ENCODE data around the gene INTS7.

DNA sequence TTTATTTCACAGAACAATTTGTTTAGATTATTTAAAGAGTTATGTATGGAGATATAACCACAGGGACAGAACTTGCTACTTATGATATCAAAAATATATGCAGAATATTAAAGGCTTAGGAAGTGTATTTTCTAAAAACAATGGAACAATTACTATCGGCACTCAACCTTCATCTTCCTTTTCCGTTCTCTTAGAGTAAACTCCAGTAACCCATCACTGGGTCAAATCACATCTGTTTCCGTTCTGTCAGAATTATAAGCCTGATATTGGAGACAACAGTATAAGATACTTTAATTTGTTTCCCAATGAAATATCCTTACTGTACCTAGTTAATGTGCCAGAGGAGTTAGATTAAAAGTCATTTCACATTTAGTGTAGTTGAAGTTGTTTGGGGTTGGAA is 32.4 kb upstream of the INTS7 start:
- TF ChIP-seq, protein P1, sequence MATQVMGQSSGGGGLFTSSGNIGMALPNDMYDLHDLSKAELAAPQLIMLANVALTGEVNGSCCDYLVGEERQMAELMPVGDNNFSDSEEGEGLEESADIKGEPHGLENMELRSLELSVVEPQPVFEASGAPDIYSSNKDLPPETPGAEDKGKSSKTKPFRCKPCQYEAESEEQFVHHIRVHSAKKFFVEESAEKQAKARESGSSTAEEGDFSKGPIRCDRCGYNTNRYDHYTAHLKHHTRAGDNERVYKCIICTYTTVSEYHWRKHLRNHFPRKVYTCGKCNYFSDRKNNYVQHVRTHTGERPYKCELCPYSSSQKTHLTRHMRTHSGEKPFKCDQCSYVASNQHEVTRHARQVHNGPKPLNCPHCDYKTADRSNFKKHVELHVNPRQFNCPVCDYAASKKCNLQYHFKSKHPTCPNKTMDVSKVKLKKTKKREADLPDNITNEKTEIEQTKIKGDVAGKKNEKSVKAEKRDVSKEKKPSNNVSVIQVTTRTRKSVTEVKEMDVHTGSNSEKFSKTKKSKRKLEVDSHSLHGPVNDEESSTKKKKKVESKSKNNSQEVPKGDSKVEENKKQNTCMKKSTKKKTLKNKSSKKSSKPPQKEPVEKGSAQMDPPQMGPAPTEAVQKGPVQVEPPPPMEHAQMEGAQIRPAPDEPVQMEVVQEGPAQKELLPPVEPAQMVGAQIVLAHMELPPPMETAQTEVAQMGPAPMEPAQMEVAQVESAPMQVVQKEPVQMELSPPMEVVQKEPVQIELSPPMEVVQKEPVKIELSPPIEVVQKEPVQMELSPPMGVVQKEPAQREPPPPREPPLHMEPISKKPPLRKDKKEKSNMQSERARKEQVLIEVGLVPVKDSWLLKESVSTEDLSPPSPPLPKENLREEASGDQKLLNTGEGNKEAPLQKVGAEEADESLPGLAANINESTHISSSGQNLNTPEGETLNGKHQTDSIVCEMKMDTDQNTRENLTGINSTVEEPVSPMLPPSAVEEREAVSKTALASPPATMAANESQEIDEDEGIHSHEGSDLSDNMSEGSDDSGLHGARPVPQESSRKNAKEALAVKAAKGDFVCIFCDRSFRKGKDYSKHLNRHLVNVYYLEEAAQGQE (IDR thresholded peaks at IDR 0.05; ENCODE audit: low read depth) = no peak
- TF ChIP-seq, protein P2, sequence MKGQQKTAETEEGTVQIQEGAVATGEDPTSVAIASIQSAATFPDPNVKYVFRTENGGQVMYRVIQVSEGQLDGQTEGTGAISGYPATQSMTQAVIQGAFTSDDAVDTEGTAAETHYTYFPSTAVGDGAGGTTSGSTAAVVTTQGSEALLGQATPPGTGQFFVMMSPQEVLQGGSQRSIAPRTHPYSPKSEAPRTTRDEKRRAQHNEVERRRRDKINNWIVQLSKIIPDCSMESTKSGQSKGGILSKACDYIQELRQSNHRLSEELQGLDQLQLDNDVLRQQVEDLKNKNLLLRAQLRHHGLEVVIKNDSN (IDR thresholded peaks at IDR 0.05) = no peak
- no peak for TF ChIP-seq EP300 (IDR thresholded peaks at IDR 0.05; ENCODE audit: borderline replicate concordance)
- TF ChIP-seq FOXM1 (IDR thresholded peaks at IDR 0.05; ENCODE audit: borderline replicate concordance, low read depth) = no peak
- no peak for TF ChIP-seq YY1 (IDR thresholded peaks at IDR 0.05; ENCODE audit: low read depth)
- no peak for TF ChIP-seq RAD21 (IDR thresholded peaks at IDR 0.05; ENCODE audit: low read depth)
- TF ChIP-seq, protein P3, sequence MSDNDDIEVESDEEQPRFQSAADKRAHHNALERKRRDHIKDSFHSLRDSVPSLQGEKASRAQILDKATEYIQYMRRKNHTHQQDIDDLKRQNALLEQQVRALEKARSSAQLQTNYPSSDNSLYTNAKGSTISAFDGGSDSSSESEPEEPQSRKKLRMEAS (IDR thresholded peaks at IDR 0.05) = no peak
